DMS53 (cell line): ENCODE measurements around the gene FGF9.

ENCODE experiments used
- DNase-seq: peaks from one replicate; lab custom pipeline; 2025; lab: John Stamatoyannopoulos, UW

FGF9 gene

GRCh38 chr13:21670883-21671619 is at the start of gene FGF9:
TSS of gene FGF9 (plus strand) at chr13:21671073. CDS start at chr13:21671913, 840 bp downstream.
- DNase-seq = peak; percentile 98

GRCh38 chr13:21625366-21625765 is 45.5 kb upstream of the FGF9 start:
- DNase-seq = peak; percentile 86

GRCh38 chr13:21632196-21632595 is 38.7 kb upstream of the FGF9 start:
- no peak for DNase-seq

- DNase-seq = peak; percentile 63
These were observed 34.2 kb upstream of the FGF9 start for GRCh38 chr13:21636656-21637055.

- peak; percentile 99 for DNase-seq
These were observed 33.6 kb upstream of the FGF9 start for GRCh38 chr13:21637296-21637695.

- peak; percentile 71 for DNase-seq
These were observed 32.3 kb upstream of the FGF9 start for GRCh38 chr13:21638319-21639282.

- no peak for DNase-seq
These were observed 31.3 kb upstream of the FGF9 start for GRCh38 chr13:21639561-21639960.

- no peak for DNase-seq
These were observed 29.2 kb upstream of the FGF9 start for GRCh38 chr13:21641629-21642028.

- DNase-seq = peak; percentile 93
These were observed 13.3 kb upstream of the FGF9 start for GRCh38 chr13:21657538-21657937.

GRCh38 chr13:21659087-21659486 is 11.8 kb upstream of the FGF9 start:
- DNase-seq = no peak

- peak; percentile 52 for DNase-seq
These were observed 9.6 kb upstream of the FGF9 start for GRCh38 chr13:21661097-21661909.

GRCh38 chr13:21663197-21663596 is 7.7 kb upstream of the FGF9 start:
- DNase-seq = peak; percentile 97

- DNase-seq = no peak
These were observed 2.1 kb upstream of the FGF9 start for GRCh38 chr13:21668732-21669275.

- DNase-seq = peak; percentile 89
These were observed 629 bp upstream of the FGF9 start for GRCh38 chr13:21670006-21670882.

GRCh38 chr13:21671620-21672286 is 880 bp downstream of the FGF9 start:
- peak; percentile 73 for DNase-seq

GRCh38 chr13:21672287-21672680 is 1.4 kb downstream of the FGF9 start:
- DNase-seq = no peak

- peak; percentile 79 for DNase-seq
These were observed 2.1 kb downstream of the FGF9 start for GRCh38 chr13:21672796-21673538.

GRCh38 chr13:21673539-21673788 is 2.6 kb downstream of the FGF9 start:
- DNase-seq = no peak

GRCh38 chr13:21673789-21674489 is 3.1 kb downstream of the FGF9 start:
- DNase-seq = peak; percentile 87
